Omental fat pad (tissue), 4 donors: ENCODE measurements around the gene ABCA4. TPM values are rescaled to one million over a fixed set of nuclear protein-coding genes. Genes with fewer than 3 reads are reported as not detected.
"Not testable (repeated sequence)": the region's sequence is repeated elsewhere in the genome, so short reads cannot be mapped to it uniquely, and the experiment has no call there.

ENCODE experiments used
- ATAC-seq: fragments of 150-250 bp; one replicate; pipeline ENCODE4 v1.9.1; 2016; ENCODE audit warnings: mild to moderate bottlenecking, moderate library complexity; ENCODE audit not compliant: low FRiP score
- DNase-seq: peaks from one replicate; pipeline ENCODE4 v3.0.0-alpha.2; 2019; ENCODE audit warnings: low spot score
- total RNA-seq, 4 donors: library from RNA; depleted of rRNA; stranded (reverse); fragments of >200 nt; gene quantifications; one replicate each; pipeline ENCODE4 v1.1.0, GENCODE V29; 2016
- TF ChIP-seq, protein P1 (sequence below), 3 donors: fragments of 450-650 bp; IDR thresholded peaks; one replicate each; pipeline ENCODE4 v1.5.1; 2016 to 2017; ENCODE audit warnings: antibody characterized with exemption in 3 of 3, mild to moderate bottlenecking in 3 of 3, moderate library complexity in 2 of 3

ABCA4 gene
- total RNA-seq, 4 donors from 2014 or later = 0.37 to 0.79 (median 0.38) TPM; not detected in 1

GRCh38 chr1:93991271-93991670 is 129.7 kb downstream of the ABCA4 start:
- no peak for ATAC-seq
- TF ChIP-seq, protein P1, sequence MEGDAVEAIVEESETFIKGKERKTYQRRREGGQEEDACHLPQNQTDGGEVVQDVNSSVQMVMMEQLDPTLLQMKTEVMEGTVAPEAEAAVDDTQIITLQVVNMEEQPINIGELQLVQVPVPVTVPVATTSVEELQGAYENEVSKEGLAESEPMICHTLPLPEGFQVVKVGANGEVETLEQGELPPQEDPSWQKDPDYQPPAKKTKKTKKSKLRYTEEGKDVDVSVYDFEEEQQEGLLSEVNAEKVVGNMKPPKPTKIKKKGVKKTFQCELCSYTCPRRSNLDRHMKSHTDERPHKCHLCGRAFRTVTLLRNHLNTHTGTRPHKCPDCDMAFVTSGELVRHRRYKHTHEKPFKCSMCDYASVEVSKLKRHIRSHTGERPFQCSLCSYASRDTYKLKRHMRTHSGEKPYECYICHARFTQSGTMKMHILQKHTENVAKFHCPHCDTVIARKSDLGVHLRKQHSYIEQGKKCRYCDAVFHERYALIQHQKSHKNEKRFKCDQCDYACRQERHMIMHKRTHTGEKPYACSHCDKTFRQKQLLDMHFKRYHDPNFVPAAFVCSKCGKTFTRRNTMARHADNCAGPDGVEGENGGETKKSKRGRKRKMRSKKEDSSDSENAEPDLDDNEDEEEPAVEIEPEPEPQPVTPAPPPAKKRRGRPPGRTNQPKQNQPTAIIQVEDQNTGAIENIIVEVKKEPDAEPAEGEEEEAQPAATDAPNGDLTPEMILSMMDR (IDR thresholded peaks at IDR 0.05) = no peak
- DNase-seq = no peak

- DNase-seq, ATAC-seq: not testable (repeated sequence)
These were observed 130.5 kb downstream of the ABCA4 start for GRCh38 chr1:93990477-93990876.

DNA sequence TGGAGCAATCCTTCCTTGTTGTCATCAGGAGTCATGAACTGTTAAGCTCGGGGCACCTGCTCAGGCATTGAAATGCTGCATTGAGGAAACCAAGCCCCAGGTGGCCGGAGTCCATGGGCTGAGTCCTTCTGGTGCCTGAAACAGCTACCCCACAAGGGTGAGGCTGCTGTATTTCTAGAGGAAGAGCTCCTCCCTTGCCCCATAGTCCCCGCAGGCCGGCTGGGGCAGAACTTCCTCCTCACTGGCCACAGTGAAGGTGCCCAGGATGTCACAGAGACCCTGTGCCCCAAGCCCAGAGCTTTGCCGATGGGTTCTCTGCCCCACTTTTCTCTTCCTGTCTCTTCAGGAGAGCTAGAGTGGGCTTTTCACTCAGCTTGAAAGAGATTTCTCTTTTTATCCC is 130.9 kb downstream of the ABCA4 start:
- ATAC-seq (no peak), DNase-seq (no peak)
- TF ChIP-seq, protein P1 (IDR thresholded peaks at IDR 0.05) = no peak

DNA sequence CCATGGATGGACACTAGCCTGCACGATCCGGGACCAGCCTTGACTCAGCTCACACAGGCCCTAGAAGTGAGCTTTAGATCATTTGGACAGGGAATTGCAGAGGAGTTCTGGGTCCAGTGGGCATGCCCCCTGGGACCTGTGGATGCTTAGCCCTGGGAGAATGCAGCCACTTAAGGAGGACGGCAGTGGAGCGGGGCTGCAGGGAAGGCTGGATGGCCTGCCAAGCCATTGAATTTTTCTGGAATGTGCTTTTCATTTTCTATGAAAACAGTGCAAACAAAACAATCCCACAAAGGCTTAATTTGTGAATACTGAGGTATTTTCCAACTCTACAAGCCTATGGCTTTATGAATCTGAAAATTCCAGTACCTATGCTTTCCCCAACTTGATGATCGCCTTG is 131.3 kb downstream of the ABCA4 start:
- DNase-seq (no peak), ATAC-seq (no peak)
- TF ChIP-seq, protein P1 (IDR thresholded peaks at IDR 0.05) = no peak

- peak; percentile 44 for ATAC-seq
- TF ChIP-seq, protein P1 (IDR thresholded peaks at IDR 0.05) = no peak
These were observed 132.2 kb downstream of the ABCA4 start for GRCh38 chr1:93988634-93989350.

DNA sequence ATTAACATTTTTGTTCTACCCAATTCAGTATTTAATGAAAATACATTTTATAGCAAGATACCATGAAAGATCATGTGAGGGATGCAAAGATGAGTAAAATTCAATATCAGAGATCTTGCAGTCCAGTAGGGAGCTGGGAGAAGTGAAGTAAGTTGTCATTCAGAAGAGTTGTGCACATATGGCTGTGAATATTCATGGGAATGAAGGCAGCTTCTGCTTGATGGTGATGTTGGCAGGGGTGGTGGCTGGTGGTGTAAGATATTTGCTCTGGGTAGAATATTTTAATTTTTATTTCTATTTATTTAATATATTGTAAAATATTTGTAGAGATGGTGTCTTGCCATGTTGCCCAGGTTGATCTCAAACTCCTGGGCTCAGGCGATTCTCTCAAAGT is 139.7 kb downstream of the ABCA4 start:
- TF ChIP-seq, protein P1 (IDR thresholded peaks at IDR 0.05) = no peak
- DNase-seq (no peak), ATAC-seq (no peak)

More at GRCh38 chr1:93988634-93989350, 132.2 kb downstream of the ABCA4 start:
- no peak for DNase-seq

GRCh38 chr1:93980320-93981273 is 140.4 kb downstream of the ABCA4 start:
- TF ChIP-seq, protein P1 (IDR thresholded peaks at IDR 0.05) = no peak
- ATAC-seq = no peak
- no peak for DNase-seq
